Muscle of back (tissue), 11 donors: ENCODE results near the gene ADAMTS2. TPM values are rescaled to one million over a fixed set of nuclear protein-coding genes. Genes with fewer than 3 reads are reported as not detected.

Experiments
- DNase-seq, 3 donors: peaks; one replicate each; pipeline versions ENCODE4 v3.0.0 to v3.0.0-alpha.2; 2013
- polyA plus RNA-seq, 10 donors: library from polyadenylated mRNA; unstranded; fragments of 120-200 nt; gene quantifications; one replicate each; pipeline ENCODE4 v1.2.1, GENCODE V29; 2013; ENCODE audit not compliant: insufficient read length in 10 of 10

Gene ADAMTS2
- polyA plus RNA-seq, 10 donors, result 26.0 to 52.8 (median 42.1) TPM

GRCh38 chr5:179129607-179130071, 215.6 kb downstream of the ADAMTS2 start:
- peak in 2 of 3 donors; percentile 25 to 40 for DNase-seq

GRCh38 chr5:179128976-179129375, 216.3 kb downstream of the ADAMTS2 start:
- no peak for DNase-seq

GRCh38 chr5:179128041-179128365, 217.3 kb downstream of the ADAMTS2 start:
- DNase-seq, result no peak

- DNase-seq, result no peak
Measured at GRCh38 chr5:179127136-179128040, 217.9 kb downstream of the ADAMTS2 start.

GRCh38 chr5:179126506-179126991, 218.7 kb downstream of the ADAMTS2 start:
- DNase-seq, result no peak

GRCh38 chr5:179125789-179126505, 219.3 kb downstream of the ADAMTS2 start:
- DNase-seq, result no peak

GRCh38 chr5:179124853-179125788, 220.1 kb downstream of the ADAMTS2 start:
- no peak for DNase-seq

- DNase-seq, result no peak
Measured at GRCh38 chr5:179124273-179124852, 220.9 kb downstream of the ADAMTS2 start.

GRCh38 chr5:179123491-179124272, 221.6 kb downstream of the ADAMTS2 start:
- DNase-seq, result peak in 2 of 3 donors; percentile 34 to 36

GRCh38 chr5:179123109-179123426, 222.2 kb downstream of the ADAMTS2 start:
- no peak for DNase-seq

GRCh38 chr5:179122411-179123108, 222.7 kb downstream of the ADAMTS2 start:
- DNase-seq, result no peak

- no peak for DNase-seq
Measured at GRCh38 chr5:179121667-179122111, 223.6 kb downstream of the ADAMTS2 start.

- no peak for DNase-seq
Measured at GRCh38 chr5:179120951-179121666, 224.2 kb downstream of the ADAMTS2 start.

- DNase-seq, result no peak
Measured at GRCh38 chr5:179120421-179120861, 224.8 kb downstream of the ADAMTS2 start.

GRCh38 chr5:179119415-179120170, 225.7 kb downstream of the ADAMTS2 start:
- DNase-seq, result no peak

GRCh38 chr5:179118756-179119414, 226.4 kb downstream of the ADAMTS2 start:
- no peak for DNase-seq

- no peak for DNase-seq
Measured at GRCh38 chr5:179118338-179118737, 226.9 kb downstream of the ADAMTS2 start.
